Progenitor cell of endocrine pancreas (in vitro differentiated cells): ENCODE measurements around the gene COMT. TPM values are rescaled to one million over a fixed set of nuclear protein-coding genes. Genes with fewer than 3 reads are reported as not detected.
A peak's percentile ranks its signal among the peaks of the same experiment; 100 is the strongest.

Source experiments
- DNase-seq: peaks from one replicate; pipeline ENCODE4 v3.0.0; 2021; ENCODE audit warnings: low spot score; ENCODE audit not compliant: unreplicated experiment
- H3K27ac Mint-ChIP-seq: 2 replicates; pipeline ENCODE4 v1.8.0; 2021; ENCODE audit warnings: mild to moderate bottlenecking, moderate library complexity, mixed read lengths
- H3K27me3 Mint-ChIP-seq: 2 replicates; pipeline ENCODE4 v1.8.0; 2021; ENCODE audit warnings: mixed read lengths
- H3K36me3 Mint-ChIP-seq: 2 replicates; pipeline ENCODE4 v1.8.0; 2022; ENCODE audit warnings: mixed read lengths; ENCODE audit not compliant: insufficient read depth
- H3K4me1 Mint-ChIP-seq: 2 replicates; pipeline ENCODE4 v1.8.0; 2021; ENCODE audit warnings: low read depth, mixed read lengths
- H3K4me3 Mint-ChIP-seq: 2 replicates; pipeline ENCODE4 v1.8.0; 2021; ENCODE audit warnings: low read depth, mild to moderate bottlenecking, moderate library complexity, mixed read lengths
- H3K9me3 Mint-ChIP-seq: 2 replicates; pipeline ENCODE4 v1.8.0; 2021; ENCODE audit warnings: low read depth, mixed read lengths
- CTCF ChIP-seq: fragments of 200-600 bp; sonication (generic); IDR thresholded peaks from one replicate; pipeline ENCODE4 v1.5.0; 2021; ENCODE audit warnings: antibody characterized with exemption, mild to moderate bottlenecking; ENCODE audit not compliant: unreplicated experiment
- total RNA-seq: library from RNA; stranded (reverse); gene quantifications from 2 replicates; pipeline ENCODE4 v1.2.1, GENCODE V29; 2021

Gene COMT
- total RNA-seq, 1 donor from 2014 or later, result 48.7 TPM

- no peak overlapping the region for H3K4me3 Mint-ChIP-seq
- no peak for TF ChIP-seq CTCF
- DNase-seq, result no peak
- H3K4me1 Mint-ChIP-seq, result peaks cover 1% of the 10 kb centered on the region
- no peaks in the 10 kb centered on the region for H3K9me3 Mint-ChIP-seq
- H3K36me3 Mint-ChIP-seq, result peaks cover 11% of the 10 kb centered on the region
- no peak overlapping the region for H3K27ac Mint-ChIP-seq
- H3K27me3 Mint-ChIP-seq, result peaks cover 18% of the 10 kb centered on the region
These were observed 29.9 kb upstream of the COMT start for GRCh38 chr22:19911540-19912270.

- peaks cover 11% of the 10 kb centered on the region for H3K36me3 Mint-ChIP-seq
- peak; percentile 24 for TF ChIP-seq CTCF
- H3K4me1 Mint-ChIP-seq, result peaks cover 1% of the 10 kb centered on the region
- no peak overlapping the region for H3K4me3 Mint-ChIP-seq
- H3K27me3 Mint-ChIP-seq, result peaks cover 18% of the 10 kb centered on the region
- no peak overlapping the region for H3K27ac Mint-ChIP-seq
- no peak for DNase-seq
- no peaks in the 10 kb centered on the region for H3K9me3 Mint-ChIP-seq
These were observed 29.1 kb upstream of the COMT start for GRCh38 chr22:19912271-19912999.

GRCh38 chr22:19913337-19913936 lies 28.1 kb upstream of the COMT start:
- Mint-ChIP-seq H3K4me1 (peaks cover 1% of the 10 kb centered on the region), H3K36me3 (peaks cover 11% of the 10 kb centered on the region), H3K27me3 (peaks cover 21% of the 10 kb centered on the region), H3K4me3 (no peak overlapping the region), H3K27ac (no peak overlapping the region), H3K9me3 (no peaks in the 10 kb centered on the region)
- no peak for TF ChIP-seq CTCF
- DNase-seq, result no peak

GRCh38 chr22:19914201-19914943 lies 27.2 kb upstream of the COMT start:
- no peaks in the 10 kb centered on the region for H3K9me3 Mint-ChIP-seq
- no peak overlapping the region for H3K4me3 Mint-ChIP-seq
- peaks cover 11% of the 10 kb centered on the region for H3K36me3 Mint-ChIP-seq
- TF ChIP-seq CTCF, result no peak
- peaks cover 21% of the 10 kb centered on the region for H3K27me3 Mint-ChIP-seq
- peaks cover 1% of the 10 kb centered on the region for H3K4me1 Mint-ChIP-seq
- DNase-seq, result no peak
- peak overlapping the region; percentile 7 for H3K27ac Mint-ChIP-seq
